ENCODE measurements around the gene QKI.
"Not testable (repeated sequence)": the region's sequence is repeated elsewhere in the genome, so short reads cannot be mapped to it uniquely, and the experiment has no call there.

Gene QKI

DNA sequence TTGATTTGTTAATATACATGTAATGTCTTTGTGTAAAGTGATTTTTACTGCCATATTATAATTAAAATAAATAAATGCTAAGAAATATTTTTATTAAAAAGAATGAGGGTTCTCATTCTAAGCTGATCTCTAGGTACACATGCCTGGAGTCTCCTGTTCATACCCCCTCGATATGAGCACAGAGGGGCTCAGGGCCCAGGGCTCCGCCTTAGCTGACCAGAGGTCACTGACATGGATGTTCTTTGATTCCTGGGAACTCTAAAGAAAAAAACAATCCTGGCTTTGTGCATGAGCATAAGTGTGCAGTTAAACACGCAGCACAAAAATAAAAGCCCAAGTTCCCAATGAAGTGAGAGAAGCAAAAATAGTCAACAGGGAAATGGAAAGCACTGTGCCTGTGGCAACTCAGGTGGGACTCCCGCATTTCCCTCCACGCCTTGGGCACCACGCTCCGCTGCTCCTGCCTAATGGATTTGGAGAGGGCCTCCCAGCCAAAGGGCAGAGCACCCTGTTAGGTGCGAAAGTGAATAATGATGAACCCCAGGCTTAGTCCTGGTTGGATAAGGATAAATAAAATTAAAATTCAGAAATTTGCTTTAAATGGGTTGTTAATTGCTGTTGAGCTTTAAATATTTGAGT lies 33.3 kb upstream of the QKI start:
- H3K27ac ChIP-seq (replicated peaks; ENCODE audit: low read length), result no peak overlapping the region
- H4K91ac ChIP-seq (ENCODE audit: low read depth, low read length, poor library complexity), result no peak overlapping the region
- no peak overlapping the region for H2BK12ac ChIP-seq (ENCODE audit: low read length)
- peaks cover 0 to 7% of the 10 kb centered on the region in 2 donors for H3K9me3 ChIP-seq (replicated peaks in 1 of 2; ENCODE audit: control insufficient read depth in 2 of 2, insufficient read depth in 1 of 2, low read depth in 1 of 2, low read length in 2 of 2)
- no peaks in the 10 kb centered on the region for H3K36me3 ChIP-seq (replicated peaks in 1 of 2; ENCODE audit: control insufficient read depth in 2 of 2, insufficient read depth in 2 of 2, low read length in 2 of 2)
- no peaks in the 10 kb centered on the region for H3K27me3 ChIP-seq (ENCODE audit: control insufficient read depth in 3 of 3, insufficient read depth in 3 of 3, low read depth in 1 of 3, low read length in 3 of 3)
- H3K4ac ChIP-seq (ENCODE audit: low read length), result no peak overlapping the region
- no peak overlapping the region for H3K4me3 ChIP-seq (ENCODE audit: low read length in 2 of 2)
- no peak for DNase-seq (ENCODE audit: low spot score)
- H2BK15ac ChIP-seq (ENCODE audit: low read length), result no peak overlapping the region
- WGBS, 2 donors (ENCODE audit: extremely low coverage in 2 of 2, insufficient read length in 2 of 2, insufficient replicate concordance in 1 of 2), result no CpG with 5 or more reads among the region's 8 CpGs
- H3K4me2 ChIP-seq (ENCODE audit: insufficient read depth, low read length, poor library complexity, severe bottlenecking), result no peak overlapping the region
- H2BK120ac ChIP-seq (ENCODE audit: low read depth, low read length), result no peak overlapping the region
- H3K23ac ChIP-seq (ENCODE audit: low read depth, low read length, poor library complexity), result no peak overlapping the region
- peaks cover 0 to 10% of the 10 kb centered on the region in 2 donors for H3K4me1 ChIP-seq (ENCODE audit: control insufficient read depth in 2 of 2, insufficient read depth in 1 of 2, low read depth in 1 of 2, low read length in 2 of 2)
- no peak overlapping the region for H3K9ac ChIP-seq (ENCODE audit: low read depth, low read length, poor library complexity)
- H4K8ac ChIP-seq (ENCODE audit: low read depth, low read length), result no peak overlapping the region
- H2BK5ac ChIP-seq (ENCODE audit: low read length), result no peak overlapping the region
- H2AK5ac ChIP-seq (ENCODE audit: low read depth, low read length), result no peak overlapping the region
- no peak overlapping the region for H3K18ac ChIP-seq (ENCODE audit: low read length)
- H2AFZ ChIP-seq (ENCODE audit: low read length), result no peak overlapping the region
- no peaks in the 10 kb centered on the region for H3K79me1 ChIP-seq (ENCODE audit: low read depth, low read length)
- no peak overlapping the region for H3K14ac ChIP-seq (ENCODE audit: low read length)

DNA sequence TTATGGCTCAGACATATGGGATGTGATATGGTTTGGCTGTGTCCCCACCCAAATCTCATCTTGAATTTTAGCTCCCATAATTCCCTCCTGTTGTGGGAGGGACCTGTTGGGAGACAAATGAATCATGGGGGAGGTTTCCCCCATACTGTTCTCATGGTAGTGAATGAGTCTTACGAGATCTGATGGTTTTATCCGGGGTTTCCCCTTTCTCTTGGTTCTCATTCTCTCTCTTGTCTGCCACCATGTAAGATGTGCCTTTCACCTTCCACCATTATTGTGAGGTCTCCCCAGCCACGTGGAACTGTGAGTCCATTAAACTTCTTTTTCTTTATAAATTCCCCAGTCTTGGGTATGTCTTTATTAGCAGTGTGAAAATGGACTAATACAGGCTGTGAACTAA lies 31.1 kb upstream of the QKI start:
- H2AFZ ChIP-seq (ENCODE audit: low read length); H2BK120ac ChIP-seq (ENCODE audit: low read depth, low read length); H2BK15ac ChIP-seq (ENCODE audit: low read length); H3K36me3 ChIP-seq (replicated peaks in 1 of 2; ENCODE audit: control insufficient read depth in 2 of 2, insufficient read depth in 2 of 2, low read length in 2 of 2); H2BK12ac ChIP-seq (ENCODE audit: low read length); H3K14ac ChIP-seq (ENCODE audit: low read length); H2BK5ac ChIP-seq (ENCODE audit: low read length); DNase-seq (ENCODE audit: low spot score); H4K8ac ChIP-seq (ENCODE audit: low read depth, low read length); H3K23ac ChIP-seq (ENCODE audit: low read depth, low read length, poor library complexity); H3K18ac ChIP-seq (ENCODE audit: low read length); H4K91ac ChIP-seq (ENCODE audit: low read depth, low read length, poor library complexity); H2AK5ac ChIP-seq (ENCODE audit: low read depth, low read length); H3K4me3 ChIP-seq (ENCODE audit: low read length in 2 of 2); H3K4ac ChIP-seq (ENCODE audit: low read length); H3K79me1 ChIP-seq (ENCODE audit: low read depth, low read length); H3K9ac ChIP-seq (ENCODE audit: low read depth, low read length, poor library complexity); H3K27me3 ChIP-seq (ENCODE audit: control insufficient read depth in 3 of 3, insufficient read depth in 3 of 3, low read depth in 1 of 3, low read length in 3 of 3); H3K4me2 ChIP-seq (ENCODE audit: insufficient read depth, low read length, poor library complexity, severe bottlenecking); H3K9me3 ChIP-seq (replicated peaks in 1 of 2; ENCODE audit: control insufficient read depth in 2 of 2, insufficient read depth in 1 of 2, low read depth in 1 of 2, low read length in 2 of 2); H3K27ac ChIP-seq (replicated peaks; ENCODE audit: low read length); H3K4me1 ChIP-seq (ENCODE audit: control insufficient read depth in 2 of 2, insufficient read depth in 1 of 2, low read depth in 1 of 2, low read length in 2 of 2): not testable (repeated sequence)
- no CpG with 5 or more reads among the region's 3 CpGs for WGBS, 2 donors (ENCODE audit: extremely low coverage in 2 of 2, insufficient read length in 2 of 2, insufficient replicate concordance in 1 of 2)

DNA sequence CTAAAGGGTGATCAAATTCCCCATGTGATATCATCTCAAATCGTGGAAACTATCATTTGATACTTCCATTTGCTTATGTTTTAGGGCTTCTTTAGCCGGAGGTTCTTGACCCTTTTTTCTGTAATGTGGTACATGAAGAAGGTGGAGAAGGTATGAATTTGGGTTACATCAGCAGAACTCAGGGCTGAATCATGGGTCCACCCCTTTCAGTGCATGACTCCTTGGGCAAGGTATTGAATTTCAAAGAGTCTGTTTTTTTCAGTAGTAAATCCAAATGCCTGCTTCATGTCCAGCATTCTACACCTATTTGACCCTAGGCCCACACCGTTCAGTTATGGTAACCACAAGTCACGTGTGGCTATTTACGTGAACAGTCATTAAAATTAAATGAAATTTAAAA lies 30.6 kb upstream of the QKI start:
- Histone ChIP-seq H3K9ac (ENCODE audit: low read depth, low read length, poor library complexity) (no peak overlapping the region), H3K79me1 (ENCODE audit: low read depth, low read length) (no peaks in the 10 kb centered on the region), H3K18ac (ENCODE audit: low read length) (no peak overlapping the region), H4K8ac (ENCODE audit: low read depth, low read length) (no peak overlapping the region), H3K14ac (ENCODE audit: low read length) (no peak overlapping the region), H3K4ac (ENCODE audit: low read length) (no peak overlapping the region), H3K36me3 (replicated peaks in 1 of 2; ENCODE audit: control insufficient read depth in 2 of 2, insufficient read depth in 2 of 2, low read length in 2 of 2) (no peaks in the 10 kb centered on the region), H3K9me3 (replicated peaks in 1 of 2; ENCODE audit: control insufficient read depth in 2 of 2, insufficient read depth in 1 of 2, low read depth in 1 of 2, low read length in 2 of 2) (peaks cover 0 to 7% of the 10 kb centered on the region in 2 donors), H3K4me1 (ENCODE audit: control insufficient read depth in 2 of 2, insufficient read depth in 1 of 2, low read depth in 1 of 2, low read length in 2 of 2) (peaks cover 0 to 8% of the 10 kb centered on the region in 2 donors), H2BK120ac (ENCODE audit: low read depth, low read length) (no peak overlapping the region), H3K27me3 (ENCODE audit: control insufficient read depth in 3 of 3, insufficient read depth in 3 of 3, low read depth in 1 of 3, low read length in 3 of 3) (no peaks in the 10 kb centered on the region), H4K91ac (ENCODE audit: low read depth, low read length, poor library complexity) (no peak overlapping the region), H2BK15ac (ENCODE audit: low read length) (no peak overlapping the region), H3K23ac (ENCODE audit: low read depth, low read length, poor library complexity) (no peak overlapping the region), H3K4me2 (ENCODE audit: insufficient read depth, low read length, poor library complexity, severe bottlenecking) (no peak overlapping the region), H3K4me3 (ENCODE audit: low read length in 2 of 2) (no peak overlapping the region), H2AK5ac (ENCODE audit: low read depth, low read length) (no peak overlapping the region), H2BK5ac (ENCODE audit: low read length) (no peak overlapping the region), H2AFZ (ENCODE audit: low read length) (no peak overlapping the region), H2BK12ac (ENCODE audit: low read length) (no peak overlapping the region), H3K27ac (replicated peaks; ENCODE audit: low read length) (no peak overlapping the region)
- WGBS, 2 donors (ENCODE audit: extremely low coverage in 2 of 2, insufficient read length in 2 of 2, insufficient replicate concordance in 1 of 2), result no CpG with 5 or more reads among the region's 5 CpGs
- no peak for DNase-seq (ENCODE audit: low spot score)

DNA sequence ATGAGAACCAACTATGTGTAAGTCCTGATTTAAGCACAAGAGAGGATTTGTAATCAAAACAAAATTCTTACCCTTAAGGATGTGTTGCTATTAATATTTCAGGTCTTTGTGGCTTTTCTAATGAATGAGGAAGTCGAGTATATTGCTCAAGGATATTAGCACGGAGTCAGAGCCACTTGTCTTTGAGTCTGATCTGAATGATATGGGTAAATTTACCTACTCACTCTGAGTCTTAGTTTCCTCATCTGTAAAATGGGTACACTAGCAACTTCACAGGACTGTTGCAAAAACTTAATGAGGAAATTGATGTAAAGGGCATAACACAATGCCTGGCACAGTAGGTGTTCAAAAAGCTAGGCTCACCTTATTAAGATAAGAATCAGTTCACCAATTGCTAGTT lies 30.0 kb upstream of the QKI start:
- H2BK15ac ChIP-seq (ENCODE audit: low read length), result no peak overlapping the region
- H3K23ac ChIP-seq (ENCODE audit: low read depth, low read length, poor library complexity), result no peak overlapping the region
- H3K27ac ChIP-seq (replicated peaks; ENCODE audit: low read length), result no peak overlapping the region
- WGBS, 2 donors (ENCODE audit: extremely low coverage in 2 of 2, insufficient read length in 2 of 2, insufficient replicate concordance in 1 of 2), result no CpG with 5 or more reads among the region's 2 CpGs
- no peak overlapping the region for H2AK5ac ChIP-seq (ENCODE audit: low read depth, low read length)
- H3K9ac ChIP-seq (ENCODE audit: low read depth, low read length, poor library complexity), result no peak overlapping the region
- no peak for DNase-seq (ENCODE audit: low spot score)
- no peaks in the 10 kb centered on the region for H3K27me3 ChIP-seq (ENCODE audit: control insufficient read depth in 3 of 3, insufficient read depth in 3 of 3, low read depth in 1 of 3, low read length in 3 of 3)
- no peak overlapping the region for H4K8ac ChIP-seq (ENCODE audit: low read depth, low read length)
- H3K18ac ChIP-seq (ENCODE audit: low read length), result no peak overlapping the region
- H3K4ac ChIP-seq (ENCODE audit: low read length), result no peak overlapping the region
- H2BK12ac ChIP-seq (ENCODE audit: low read length), result no peak overlapping the region
- H3K14ac ChIP-seq (ENCODE audit: low read length), result no peak overlapping the region
- no peaks in the 10 kb centered on the region for H3K79me1 ChIP-seq (ENCODE audit: low read depth, low read length)
- no peak overlapping the region for H4K91ac ChIP-seq (ENCODE audit: low read depth, low read length, poor library complexity)
- H2BK120ac ChIP-seq (ENCODE audit: low read depth, low read length), result no peak overlapping the region
- H3K36me3 ChIP-seq (replicated peaks in 1 of 2; ENCODE audit: control insufficient read depth in 2 of 2, insufficient read depth in 2 of 2, low read length in 2 of 2), result no peaks in the 10 kb centered on the region
- no peak overlapping the region for H2AFZ ChIP-seq (ENCODE audit: low read length)
- H3K4me3 ChIP-seq (ENCODE audit: low read length in 2 of 2), result no peak overlapping the region
- peaks cover 0 to 9% of the 10 kb centered on the region in 2 donors for H3K4me1 ChIP-seq (ENCODE audit: control insufficient read depth in 2 of 2, insufficient read depth in 1 of 2, low read depth in 1 of 2, low read length in 2 of 2)
- no peak overlapping the region for H2BK5ac ChIP-seq (ENCODE audit: low read length)
- peaks cover 0 to 7% of the 10 kb centered on the region in 2 donors for H3K9me3 ChIP-seq (replicated peaks in 1 of 2; ENCODE audit: control insufficient read depth in 2 of 2, insufficient read depth in 1 of 2, low read depth in 1 of 2, low read length in 2 of 2)
- no peak overlapping the region for H3K4me2 ChIP-seq (ENCODE audit: insufficient read depth, low read length, poor library complexity, severe bottlenecking)

All from neuronal stem cell (in vitro differentiated cells).